Stimulated activated CD4-positive, alpha-beta T cell treated with anti-CD3 and anti-CD28 coated beads, Interleukin-4, amount 100 ng/mL, for 48 hours (primary cell): ENCODE measurements around the gene SMOC2.
"Not testable (repeated sequence)": the region's sequence is repeated elsewhere in the genome, so short reads cannot be mapped to it uniquely, and the experiment has no call there.

Experiments
- DNase-seq, 2 donors: peaks; one replicate each; pipeline ENCODE4 v3.0.0-alpha.2; 2020; ENCODE audit warnings: low read depth in 2 of 2

Gene SMOC2

DNA sequence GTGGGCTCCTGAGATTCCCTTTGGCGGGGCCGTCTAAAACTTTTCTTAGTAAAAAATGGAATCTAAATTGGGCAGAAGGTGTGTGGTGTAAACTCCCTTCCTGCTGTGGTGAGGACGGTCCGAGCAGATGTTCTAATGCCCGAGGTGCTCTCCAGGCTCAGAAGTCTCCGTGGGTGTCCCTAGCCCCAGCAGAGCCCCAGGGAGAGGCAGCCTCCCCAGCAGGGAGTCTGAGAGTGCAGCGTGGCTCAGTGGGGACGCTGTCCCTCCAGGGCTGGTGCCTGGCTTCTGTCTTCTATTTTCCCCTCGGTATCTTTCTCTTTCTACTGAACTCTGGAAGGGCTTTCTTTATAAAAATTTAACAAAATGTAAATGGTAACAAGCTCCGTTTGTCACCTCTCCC, 208.2 kb downstream of the SMOC2 start:
- no peak for DNase-seq

GRCh38 chr6:168650671-168651111, 209.7 kb downstream of the SMOC2 start:
- no peak for DNase-seq

GRCh38 chr6:168655462-168656152, 214.6 kb downstream of the SMOC2 start:
- DNase-seq, result no peak

DNA sequence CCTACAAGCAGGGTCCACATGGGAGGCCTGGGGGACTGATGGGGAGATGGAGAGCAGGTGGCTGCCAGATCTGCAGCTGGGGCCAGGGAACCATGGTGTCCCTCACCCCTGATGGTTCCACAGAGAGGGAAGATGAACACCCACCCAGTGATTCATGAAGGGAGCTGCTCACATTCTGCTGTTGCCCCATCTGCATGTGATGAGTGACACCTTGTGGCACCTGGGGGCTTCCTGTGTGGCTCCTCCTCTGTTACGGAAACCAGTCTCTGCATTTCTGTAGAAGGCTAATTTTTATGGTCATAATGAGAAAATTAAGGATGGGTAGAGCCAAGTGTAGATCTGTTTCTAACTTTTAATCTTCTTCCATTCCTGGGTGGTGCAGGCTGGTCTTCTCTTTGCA, 217.1 kb downstream of the SMOC2 start:
- no peak for DNase-seq

- no peak for DNase-seq
Observed at GRCh38 chr6:168660400-168660945, 219.5 kb downstream of the SMOC2 start.

DNA sequence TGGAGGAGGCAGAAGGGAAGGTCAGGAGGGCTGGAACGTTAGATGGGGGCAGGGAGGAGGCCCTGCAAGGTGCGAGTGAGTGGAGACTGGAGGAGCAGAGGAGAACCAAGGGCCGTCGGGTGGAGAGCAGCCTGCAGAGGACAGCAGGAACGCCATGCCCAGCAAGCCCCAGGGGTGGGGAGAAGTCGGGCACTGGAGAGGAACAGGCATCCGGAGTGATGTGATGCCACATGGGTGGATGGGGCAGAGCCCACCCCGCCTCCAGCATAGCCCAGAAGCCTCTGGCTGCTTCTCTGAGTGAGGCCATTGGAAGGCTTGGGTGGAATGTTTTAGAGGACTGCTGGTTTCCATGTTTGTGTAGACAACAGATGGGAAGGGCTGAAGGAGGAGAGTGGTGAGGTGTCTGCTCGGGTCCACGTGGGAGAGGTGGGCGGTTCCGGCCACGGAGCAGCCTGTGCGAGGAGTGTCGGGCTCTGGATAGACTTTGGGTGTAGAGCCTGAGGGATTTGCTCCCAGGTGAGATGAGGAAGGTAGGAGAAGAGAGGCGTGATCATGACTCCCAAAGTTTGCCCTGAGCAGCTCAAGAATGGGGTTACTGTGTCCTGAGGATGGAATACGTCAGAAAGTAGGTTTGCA, 221.4 kb downstream of the SMOC2 start:
- DNase-seq, result no peak

DNA sequence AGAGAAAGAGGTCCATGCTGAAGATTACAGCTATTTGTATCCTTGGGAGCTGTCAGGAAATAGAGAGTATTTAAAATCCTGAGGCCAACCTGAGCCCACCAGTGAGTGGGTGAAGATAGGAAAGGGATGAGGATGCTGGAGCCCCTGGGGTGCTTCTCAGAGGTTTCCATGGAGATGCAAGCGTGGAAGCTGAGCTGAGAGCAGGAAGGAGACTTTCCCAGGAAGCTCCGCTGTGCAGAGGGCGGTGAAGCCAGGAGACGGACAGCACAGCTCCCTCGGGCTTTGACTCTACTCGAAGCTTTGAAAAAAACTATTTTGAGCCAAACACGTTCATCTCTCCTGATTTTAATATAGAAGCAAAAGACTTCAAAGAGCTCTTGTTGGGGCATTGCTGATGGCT, 222.1 kb downstream of the SMOC2 start:
- DNase-seq, result no peak

GRCh38 chr6:168664956-168665355, 224.0 kb downstream of the SMOC2 start:
- DNase-seq, result no peak

DNA sequence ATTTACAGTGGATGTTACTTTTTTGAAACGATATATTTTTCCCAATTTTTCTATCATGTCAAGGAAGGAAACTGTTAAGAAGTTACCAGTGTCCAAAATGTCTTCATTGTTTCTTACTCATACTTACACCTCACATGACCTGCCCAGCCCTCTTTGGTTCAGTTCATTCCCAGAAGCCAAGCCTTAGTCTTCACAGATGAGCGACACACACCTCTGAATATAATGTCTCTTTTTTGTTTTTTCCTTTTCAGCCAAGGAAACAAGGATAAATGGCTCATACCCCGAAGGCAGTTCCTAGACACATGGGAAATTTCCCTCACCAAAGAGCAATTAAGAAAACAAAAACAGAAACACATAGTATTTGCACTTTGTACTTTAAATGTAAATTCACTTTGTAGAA, 225.2 kb downstream of the SMOC2 start:
- no peak for DNase-seq

DNA sequence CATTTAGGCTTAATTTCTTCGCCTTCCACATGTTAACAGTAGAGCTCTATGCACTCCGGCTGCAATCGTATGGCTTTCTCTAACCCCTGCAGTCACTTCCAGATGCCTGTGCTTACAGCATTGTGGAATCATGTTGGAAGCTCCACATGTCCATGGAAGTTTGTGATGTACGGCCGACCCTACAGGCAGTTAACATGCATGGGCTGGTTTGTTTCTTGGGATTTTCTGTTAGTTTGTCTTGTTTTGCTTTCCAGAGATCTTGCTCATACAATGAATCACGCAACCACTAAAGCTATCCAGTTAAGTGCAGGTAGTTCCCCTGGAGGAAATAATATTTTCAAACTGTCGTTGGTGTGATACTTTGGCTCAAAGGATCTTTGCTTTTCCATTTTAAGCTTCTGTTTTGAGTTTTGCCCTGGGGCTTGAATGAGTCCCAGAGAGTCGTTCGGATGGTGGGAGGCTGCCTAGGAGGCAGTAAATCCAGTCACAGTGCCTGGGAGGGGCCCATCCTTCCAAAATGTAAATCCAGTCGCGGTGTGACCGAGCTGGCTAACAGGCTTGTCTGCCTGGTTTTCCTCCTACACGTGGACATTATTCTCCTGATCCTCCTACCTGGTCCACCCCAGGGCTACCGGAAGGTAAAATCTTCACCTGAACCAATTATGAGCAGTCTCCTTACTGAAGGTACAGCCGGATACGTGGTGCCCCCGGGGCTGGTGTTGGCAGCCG, 225.9 kb downstream of the SMOC2 start:
- no peak for DNase-seq

GRCh38 chr6:168667428-168667805, 226.4 kb downstream of the SMOC2 start:
- DNase-seq, result no peak

- no peak for DNase-seq
Observed at GRCh38 chr6:168670401-168670985, 229.5 kb downstream of the SMOC2 start.

DNA sequence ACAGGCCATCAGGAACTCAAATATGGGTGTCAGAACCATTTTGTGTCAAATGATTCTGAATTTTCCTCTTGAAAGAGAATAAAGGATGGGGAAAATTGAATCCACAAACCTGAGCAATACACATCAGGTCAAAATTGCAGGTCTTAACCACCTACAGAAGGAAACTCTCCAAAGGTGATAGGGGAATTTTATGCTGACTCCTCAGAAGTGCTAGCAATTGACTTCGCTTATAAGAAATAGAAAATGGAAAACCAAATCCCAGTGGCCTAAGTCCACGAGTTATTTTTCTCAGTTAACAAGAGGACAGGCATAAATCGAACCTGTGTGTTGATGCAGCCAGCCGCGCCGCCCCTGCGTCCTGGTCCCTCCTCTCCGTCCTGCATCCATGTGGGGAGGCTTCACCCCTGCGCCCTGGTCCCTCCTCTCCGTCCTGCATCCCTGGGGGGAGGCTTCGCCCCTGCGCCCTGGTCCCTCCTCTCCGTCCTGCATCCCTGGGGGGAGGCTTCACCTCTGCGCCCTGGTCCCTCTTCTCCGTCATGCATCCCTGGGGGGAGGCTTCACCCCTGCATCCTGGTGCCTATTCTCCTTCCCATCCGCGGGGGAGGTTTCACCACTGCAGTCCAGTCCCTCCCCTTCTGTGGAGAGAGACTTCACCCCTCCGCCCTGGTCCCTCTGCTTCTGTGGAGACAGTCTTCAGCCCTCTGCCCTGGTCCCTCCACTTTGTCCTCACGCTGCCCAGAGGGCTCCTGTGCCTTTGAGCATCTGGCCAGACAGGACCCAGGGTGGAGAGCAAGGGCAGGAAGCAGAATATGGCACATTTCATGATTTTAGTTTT, 230.3 kb downstream of the SMOC2 start:
- DNase-seq, result no peak

DNA sequence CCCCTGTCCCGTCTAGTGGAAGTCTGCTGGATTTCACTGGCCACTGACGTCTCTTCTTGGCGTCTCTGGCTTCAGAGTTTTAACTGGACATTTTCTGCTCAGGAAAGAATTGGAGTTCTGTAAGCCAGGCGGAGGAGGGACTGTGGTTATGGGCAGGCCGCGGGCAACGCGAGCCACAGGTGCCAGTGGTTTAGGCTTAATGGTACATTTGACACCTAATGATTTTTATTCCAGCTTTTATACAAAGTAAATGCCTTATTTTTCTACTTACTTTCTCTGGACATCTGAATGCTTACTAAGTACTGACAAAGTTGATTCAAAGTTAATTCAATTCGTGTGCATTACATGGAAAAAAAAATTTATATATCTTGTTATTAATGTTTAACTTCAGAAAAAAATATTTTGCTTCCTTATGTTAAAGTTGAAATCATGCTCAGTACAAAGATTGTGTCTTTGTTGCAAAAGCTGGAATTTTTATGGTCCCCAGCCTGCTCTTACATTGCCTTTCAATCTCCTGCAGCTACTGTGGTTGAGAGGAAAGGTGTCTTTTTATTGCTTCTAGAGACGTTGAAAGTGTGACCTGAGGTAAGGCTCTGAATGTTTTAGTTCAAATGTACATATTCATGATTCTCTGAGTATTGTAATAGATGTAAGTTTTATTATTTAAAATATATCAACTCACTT, 231.0 kb downstream of the SMOC2 start:
- DNase-seq, result no peak

DNA sequence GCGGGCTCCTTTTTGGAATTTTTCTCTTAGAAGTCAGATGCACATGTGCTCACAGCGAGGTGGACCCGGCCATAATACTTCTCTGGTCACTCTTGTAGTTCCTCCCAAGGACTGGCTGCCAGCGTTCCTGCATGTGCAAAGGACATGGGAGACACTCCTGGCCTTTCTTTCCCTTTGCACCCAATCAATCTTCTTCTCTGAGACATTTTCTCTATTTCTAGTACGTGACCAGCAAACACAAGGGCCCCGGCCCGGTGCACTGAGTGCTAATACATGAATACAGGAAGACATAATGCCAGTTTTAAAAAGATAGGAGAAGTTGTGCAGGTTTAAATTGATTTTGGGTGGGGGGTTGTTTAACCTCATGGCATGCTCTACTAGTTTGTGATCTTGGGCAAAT, 233.6 kb downstream of the SMOC2 start:
- DNase-seq, result no peak

DNA sequence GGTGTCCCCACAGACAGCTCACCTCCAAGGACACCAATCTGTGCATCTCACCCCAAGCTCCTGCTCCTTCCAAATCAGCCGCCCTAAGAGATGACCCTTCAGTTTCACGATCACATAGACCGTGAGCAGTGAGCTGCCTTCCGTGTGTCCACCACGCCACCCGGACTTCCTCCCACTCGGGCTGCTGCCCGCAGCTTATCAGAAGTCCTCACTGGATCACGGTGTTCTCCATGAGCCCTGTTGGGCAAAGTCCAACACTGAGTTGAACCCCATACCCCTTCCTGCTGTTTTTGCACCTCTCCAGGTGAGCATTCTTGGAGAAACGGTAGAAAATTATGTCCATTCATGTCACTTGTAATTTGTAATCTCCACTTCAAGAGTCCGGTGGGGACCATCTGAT, 234.4 kb downstream of the SMOC2 start:
- no peak for DNase-seq

GRCh38 chr6:168675933-168676551, 235.1 kb downstream of the SMOC2 start:
- DNase-seq, result no peak

GRCh38 chr6:168676552-168677322, 235.8 kb downstream of the SMOC2 start:
- no peak for DNase-seq

DNA sequence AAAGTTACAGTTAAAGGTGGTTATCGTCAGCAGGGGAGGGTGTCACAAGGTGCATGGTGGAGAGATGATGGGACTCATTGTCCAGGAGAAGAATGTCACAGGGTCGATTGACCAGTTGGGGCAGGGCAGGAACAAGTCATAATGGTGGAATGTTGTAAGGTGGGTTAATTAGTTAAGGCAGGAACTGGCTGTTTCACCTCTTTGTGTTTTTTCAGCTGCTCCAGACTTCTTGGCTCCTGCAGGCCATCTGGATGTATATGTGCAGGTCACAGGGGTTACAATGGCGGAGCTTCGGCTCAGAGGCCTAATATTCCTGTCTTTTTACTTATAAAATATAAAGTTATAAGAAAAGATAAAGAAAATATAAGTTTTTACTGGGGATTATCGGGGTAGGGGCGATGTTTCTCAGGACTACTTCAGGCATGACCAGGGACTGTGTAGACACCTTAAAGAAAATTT, 236.4 kb downstream of the SMOC2 start:
- DNase-seq, result not testable (repeated sequence)

- DNase-seq, result no peak
Observed at GRCh38 chr6:168678077-168678476, 237.1 kb downstream of the SMOC2 start.
